C4-2B (cell line): ENCODE measurements around the gene CLDN15.

Experiments used
- ZFX ChIP-seq: fragments of 450-650 bp; IDR thresholded peaks from 2 replicates; pipeline ENCODE4 v1.6.1; 2017
- TF ChIP-seq, protein P1 (sequence below): fragments of 450-650 bp; conservative IDR thresholded peaks from 2 replicates; pipeline ENCODE4 v1.5.1; 2017; ENCODE audit warnings: mild to moderate bottlenecking

DNA sequence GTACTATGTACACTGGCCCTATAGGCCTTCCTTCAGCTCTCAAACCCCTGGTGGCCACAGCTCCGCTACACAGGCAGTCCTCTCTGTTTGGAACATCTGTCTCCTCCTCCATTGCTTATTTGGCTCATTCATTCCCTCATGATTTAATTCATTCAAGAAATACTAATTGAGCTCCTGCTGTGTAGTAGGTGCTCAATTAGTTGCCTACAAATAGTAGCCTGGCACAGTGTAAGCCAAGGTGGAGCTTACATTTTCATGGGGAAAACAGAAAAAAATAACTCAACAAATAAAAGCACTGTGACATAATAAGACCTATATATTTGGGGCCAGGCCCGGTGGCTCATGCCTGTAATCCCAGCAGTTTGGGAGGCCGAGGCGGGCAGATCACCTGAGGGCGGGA, 10.7 kb upstream of the CLDN15 start:
- TF ChIP-seq, protein P1, sequence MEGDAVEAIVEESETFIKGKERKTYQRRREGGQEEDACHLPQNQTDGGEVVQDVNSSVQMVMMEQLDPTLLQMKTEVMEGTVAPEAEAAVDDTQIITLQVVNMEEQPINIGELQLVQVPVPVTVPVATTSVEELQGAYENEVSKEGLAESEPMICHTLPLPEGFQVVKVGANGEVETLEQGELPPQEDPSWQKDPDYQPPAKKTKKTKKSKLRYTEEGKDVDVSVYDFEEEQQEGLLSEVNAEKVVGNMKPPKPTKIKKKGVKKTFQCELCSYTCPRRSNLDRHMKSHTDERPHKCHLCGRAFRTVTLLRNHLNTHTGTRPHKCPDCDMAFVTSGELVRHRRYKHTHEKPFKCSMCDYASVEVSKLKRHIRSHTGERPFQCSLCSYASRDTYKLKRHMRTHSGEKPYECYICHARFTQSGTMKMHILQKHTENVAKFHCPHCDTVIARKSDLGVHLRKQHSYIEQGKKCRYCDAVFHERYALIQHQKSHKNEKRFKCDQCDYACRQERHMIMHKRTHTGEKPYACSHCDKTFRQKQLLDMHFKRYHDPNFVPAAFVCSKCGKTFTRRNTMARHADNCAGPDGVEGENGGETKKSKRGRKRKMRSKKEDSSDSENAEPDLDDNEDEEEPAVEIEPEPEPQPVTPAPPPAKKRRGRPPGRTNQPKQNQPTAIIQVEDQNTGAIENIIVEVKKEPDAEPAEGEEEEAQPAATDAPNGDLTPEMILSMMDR, result no peak
- TF ChIP-seq ZFX, result no peak
